ENCODE measurements around the gene BTNL9. TPM values are rescaled to one million over a fixed set of nuclear protein-coding genes. Genes with fewer than 3 reads are reported as not detected.

BTNL9 gene
- total and polyA plus RNA-seq, 2 of the 4 experiments (the other 2 are of a cell fraction): not detected

GRCh38 chr5:181060924-181061323 is 20.9 kb downstream of the BTNL9 start:
- Histone ChIP-seq H3K56ac (ENCODE audit: extremely low read depth, insufficient read depth, low read length) (no peak overlapping the region), H2BK20ac (ENCODE audit: low read depth, low read length) (no peak overlapping the region), H3K27ac (ENCODE audit: insufficient read depth, low read length) (no peak overlapping the region), H3K9me1 (ENCODE audit: insufficient read depth, low read length) (no peaks in the 10 kb centered on the region), H2BK5ac (ENCODE audit: low read depth, low read length, poor library complexity, severe bottlenecking) (no peak overlapping the region), H3K36me3 (ENCODE audit: control insufficient read depth, insufficient read depth, low read length) (no peaks in the 10 kb centered on the region), H3K4me2 (ENCODE audit: low read depth, low read length) (no peak overlapping the region), H2BK15ac (ENCODE audit: low read depth, low read length) (no peak overlapping the region), H3K4ac (ENCODE audit: low read depth, low read length) (no peak overlapping the region), H3K23ac (ENCODE audit: low read depth, low read length) (no peak overlapping the region), H3K9me3 (ENCODE audit: control insufficient read depth, insufficient read depth, low read length) (no peaks in the 10 kb centered on the region; the same call in 1 of the 2 replicates), H2AK9ac (replicated peaks; ENCODE audit: low read depth, low read length, poor library complexity) (no peak overlapping the region), H3K4me3 (ENCODE audit: insufficient read depth, low read depth, low read length) (no peak overlapping the region), H2BK120ac (ENCODE audit: low read depth, low read length) (no peak overlapping the region), H4K8ac (ENCODE audit: low read depth in 2 of 2, low read length in 2 of 2) (no peak overlapping the region), H4K5ac (ENCODE audit: low read depth, low read length) (no peak overlapping the region), H3K4me1 (ENCODE audit: control insufficient read depth, insufficient read depth, low read length) (no peaks in the 10 kb centered on the region), H3K18ac (ENCODE audit: low read depth, low read length) (no peak overlapping the region), H3K27me3 (ENCODE audit: control insufficient read depth, insufficient read depth, low read length) (peaks cover 28% of the 10 kb centered on the region), H3K79me1 (ENCODE audit: low read depth in 1 of 2, low read length in 2 of 2) (no peaks in the 10 kb centered on the region), H3K9ac (ENCODE audit: low read depth, low read length) (no peak overlapping the region), H4K91ac (ENCODE audit: insufficient read depth, low read depth, low read length) (no peak overlapping the region), H4K20me1 (ENCODE audit: insufficient read depth, low read length) (no peaks in the 10 kb centered on the region), H3K14ac (replicated peaks; ENCODE audit: low read depth, low read length) (no peak overlapping the region), H2AK5ac (ENCODE audit: low read depth, low read length) (no peak overlapping the region), H2AFZ (replicated peaks; ENCODE audit: low read length, poor library complexity) (no peak overlapping the region)
- TF ChIP-seq, protein P1, sequence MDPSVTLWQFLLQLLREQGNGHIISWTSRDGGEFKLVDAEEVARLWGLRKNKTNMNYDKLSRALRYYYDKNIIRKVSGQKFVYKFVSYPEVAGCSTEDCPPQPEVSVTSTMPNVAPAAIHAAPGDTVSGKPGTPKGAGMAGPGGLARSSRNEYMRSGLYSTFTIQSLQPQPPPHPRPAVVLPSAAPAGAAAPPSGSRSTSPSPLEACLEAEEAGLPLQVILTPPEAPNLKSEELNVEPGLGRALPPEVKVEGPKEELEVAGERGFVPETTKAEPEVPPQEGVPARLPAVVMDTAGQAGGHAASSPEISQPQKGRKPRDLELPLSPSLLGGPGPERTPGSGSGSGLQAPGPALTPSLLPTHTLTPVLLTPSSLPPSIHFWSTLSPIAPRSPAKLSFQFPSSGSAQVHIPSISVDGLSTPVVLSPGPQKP (IDR thresholded peaks at IDR 0.05; ENCODE audit: borderline replicate concordance, low read depth, low read length): no peak
- TF ChIP-seq, protein P2, sequence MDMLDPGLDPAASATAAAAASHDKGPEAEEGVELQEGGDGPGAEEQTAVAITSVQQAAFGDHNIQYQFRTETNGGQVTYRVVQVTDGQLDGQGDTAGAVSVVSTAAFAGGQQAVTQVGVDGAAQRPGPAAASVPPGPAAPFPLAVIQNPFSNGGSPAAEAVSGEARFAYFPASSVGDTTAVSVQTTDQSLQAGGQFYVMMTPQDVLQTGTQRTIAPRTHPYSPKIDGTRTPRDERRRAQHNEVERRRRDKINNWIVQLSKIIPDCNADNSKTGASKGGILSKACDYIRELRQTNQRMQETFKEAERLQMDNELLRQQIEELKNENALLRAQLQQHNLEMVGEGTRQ (IDR thresholded peaks at IDR 0.05; ENCODE audit: low read depth, low read length): no peak
- TF ChIP-seq SMC3 (IDR thresholded peaks at IDR 0.05; ENCODE audit: low read depth, low read length): no peak
- no peak for TF ChIP-seq CEBPB (IDR thresholded peaks at IDR 0.05; ENCODE audit: low read depth, low read length)
- no peak for TF ChIP-seq MXI1 (IDR thresholded peaks at IDR 0.05; ENCODE audit: borderline replicate concordance, low read depth, low read length)
- TF ChIP-seq BHLHE40 (IDR thresholded peaks at IDR 0.05; ENCODE audit: low read depth, low read length): no peak
- no peak for TF ChIP-seq MAFK (IDR thresholded peaks at IDR 0.05; ENCODE audit: low read depth, low read length)
- no peak for TF ChIP-seq FOS (IDR thresholded peaks at IDR 0.05; ENCODE audit: low read depth, low read length)
- no peak for TF ChIP-seq RFX5 (IDR thresholded peaks at IDR 0.05; ENCODE audit: low read depth, low read length)
- no peak for TF ChIP-seq MAZ (IDR thresholded peaks at IDR 0.05; ENCODE audit: borderline replicate concordance, low read depth, low read length)
- no peak for TF ChIP-seq CTCF (conservative IDR thresholded peaks at IDR 0.05; ENCODE audit: low read depth, low read length)
- no peak for TF ChIP-seq POLR2A (IDR thresholded peaks at IDR 0.05; ENCODE audit: low read depth, low read length)
- no peak for TF ChIP-seq RCOR1 (IDR thresholded peaks at IDR 0.05; ENCODE audit: insufficient replicate concordance, low read length)
- TF ChIP-seq CHD1 (IDR thresholded peaks at IDR 0.05; ENCODE audit: low read depth, low read length): no peak
- DNase-seq: no peak
- dilution Hi-C loops (cut with HindIII; ENCODE audit: low sequenced_read_pairs, unreplicated experiment): no loop called here
- intact Hi-C loops (cut with micrococcal nuclease): no loop called here
- no CpG with 5 or more reads among the region's 5 CpGs for WGBS, 2 experiments (ENCODE audit: extremely low coverage in 2 of 2, insufficient read length in 1 of 2)
- POLR2A ChIA-PET (ENCODE audit: unreplicated experiment): no interaction called here
- in situ Hi-C loops (cut with MboI; ENCODE audit: low sequenced_read_pairs): no loop called here
- no peak for ATAC-seq (ENCODE audit: low read depth)
- no TSS peak for BruUV-seq (replicated peaks)
- CTCF ChIA-PET: no interaction called here
